Activated naive CD8-positive, alpha-beta T cell treated with anti-CD3 and anti-CD28 coated beads, Interleukin-2, amount 50 U/mL, for 24 hours (primary cell): Measurements from ENCODE around the gene LSM11.
A peak's percentile ranks its signal among the peaks of the same experiment; 100 is the strongest.
"Not testable (repeated sequence)": the region's sequence is repeated elsewhere in the genome, so short reads cannot be mapped to it uniquely, and the experiment has no call there.

Experiments used
- ATAC-seq: fragments of 150-1000 bp; cut with Tn5 transposase; one replicate; pipeline ENCODE4 v1.10.0; 2021
- DNase-seq: peaks from one replicate; pipeline ENCODE4 v3.0.0; 2021
- H3K27ac Mint-ChIP-seq: one replicate; pipeline ENCODE4 v1.8.0; 2021; ENCODE audit warnings: mild to moderate bottlenecking, mixed read lengths
- H3K27me3 Mint-ChIP-seq: one replicate; pipeline ENCODE4 v1.8.0; 2021; ENCODE audit warnings: mixed read lengths
- H3K36me3 Mint-ChIP-seq: one replicate; pipeline ENCODE4 v1.8.0; 2021; ENCODE audit warnings: low read depth, mixed read lengths
- H3K4me1 Mint-ChIP-seq: one replicate; pipeline ENCODE4 v1.8.0; 2021; ENCODE audit warnings: mixed read lengths
- H3K4me3 Mint-ChIP-seq: one replicate; pipeline ENCODE4 v1.8.0; 2021; ENCODE audit warnings: mild to moderate bottlenecking, moderate library complexity, mixed read lengths
- H3K9me3 Mint-ChIP-seq: one replicate; pipeline ENCODE4 v1.8.0; 2021; ENCODE audit warnings: mixed read lengths

Gene LSM11

DNA sequence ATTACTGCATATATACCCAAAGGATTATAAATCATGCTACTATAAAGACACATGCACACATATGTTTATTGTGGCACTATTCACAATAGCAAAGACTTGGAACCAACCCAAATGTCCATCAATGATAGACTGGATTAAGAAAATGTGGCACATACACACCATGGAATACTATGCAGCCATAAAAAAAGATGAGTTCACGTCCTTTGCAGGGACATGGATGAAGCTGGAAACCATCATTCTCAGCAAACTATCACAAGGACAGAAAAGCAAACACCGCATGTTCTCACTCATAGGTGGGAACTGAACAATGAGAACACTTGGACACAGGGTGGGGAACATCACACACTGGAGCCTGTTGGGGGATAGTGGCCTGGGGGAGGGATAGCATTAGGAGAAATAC, 16.9 kb upstream of the LSM11 start:
- H3K9me3 Mint-ChIP-seq, H3K4me3 Mint-ChIP-seq, ATAC-seq, DNase-seq, H3K27ac Mint-ChIP-seq, H3K27me3 Mint-ChIP-seq: not testable (repeated sequence)
- Mint-ChIP-seq H3K4me1 (peaks cover 31% of the 10 kb centered on the region), H3K36me3 (peaks cover 13% of the 10 kb centered on the region)

DNA sequence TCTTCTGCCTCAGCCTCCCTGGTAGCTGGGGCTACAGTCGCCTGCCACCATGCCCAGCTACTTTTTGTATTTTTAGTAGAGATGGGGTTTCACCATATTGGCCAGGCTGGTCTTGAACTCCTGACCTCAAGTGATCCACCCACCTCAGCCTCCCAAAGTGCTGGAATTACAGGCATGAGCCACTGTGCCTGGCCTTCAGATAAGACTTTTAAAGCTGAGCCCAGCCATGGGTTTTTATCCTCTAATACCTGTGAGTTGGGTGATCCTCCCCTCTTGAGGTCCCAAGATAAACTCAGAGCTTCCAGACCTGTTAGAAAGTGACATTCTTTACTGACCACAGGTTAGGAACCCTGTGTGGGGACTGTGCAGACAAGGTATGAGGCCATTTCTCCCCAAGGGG, 15.7 kb upstream of the LSM11 start:
- ATAC-seq, H3K4me3 Mint-ChIP-seq, DNase-seq, H3K27ac Mint-ChIP-seq, H3K9me3 Mint-ChIP-seq, H3K27me3 Mint-ChIP-seq: not testable (repeated sequence)
- Mint-ChIP-seq H3K36me3 (peaks cover 16% of the 10 kb centered on the region), H3K4me1 (peaks cover 42% of the 10 kb centered on the region)

DNA sequence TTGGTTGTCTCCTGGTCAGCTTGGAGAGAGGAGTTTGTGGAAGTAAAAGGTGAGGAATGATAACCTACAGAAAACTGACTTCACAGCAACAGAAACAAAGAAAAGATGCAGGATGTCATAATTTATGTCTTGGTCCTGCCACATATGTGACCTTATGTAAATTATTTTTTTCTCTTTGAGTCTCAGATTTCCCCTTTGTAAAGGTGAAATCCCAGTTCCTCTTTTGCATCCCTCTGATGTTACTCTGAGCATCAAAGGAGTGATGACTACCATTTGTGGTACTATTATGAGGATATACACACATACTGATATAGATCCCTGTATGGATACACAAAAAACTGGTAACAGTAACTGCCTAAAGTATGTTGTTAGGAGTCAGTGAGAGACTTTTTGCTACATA, 13.7 kb upstream of the LSM11 start:
- H3K4me3 Mint-ChIP-seq, result peak overlapping the region; percentile 94
- peak overlapping the region; percentile 59 for H3K27ac Mint-ChIP-seq
- no peaks in the 10 kb centered on the region for H3K27me3 Mint-ChIP-seq
- peaks cover 4% of the 10 kb centered on the region for H3K9me3 Mint-ChIP-seq
- peak; percentile 74 for ATAC-seq
- peaks cover 19% of the 10 kb centered on the region for H3K36me3 Mint-ChIP-seq
- peaks cover 42% of the 10 kb centered on the region for H3K4me1 Mint-ChIP-seq
- no peak for DNase-seq

GRCh38 chr5:157730900-157731271, 12.6 kb upstream of the LSM11 start:
- Mint-ChIP-seq H3K36me3 (peaks cover 22% of the 10 kb centered on the region), H3K4me3 (peak overlapping the region; percentile 94), H3K9me3 (no peaks in the 10 kb centered on the region), H3K27ac (peak overlapping the region; percentile 99), H3K27me3 (no peaks in the 10 kb centered on the region), H3K4me1 (peaks cover 37% of the 10 kb centered on the region)
- ATAC-seq, result no peak
- no peak for DNase-seq

DNA sequence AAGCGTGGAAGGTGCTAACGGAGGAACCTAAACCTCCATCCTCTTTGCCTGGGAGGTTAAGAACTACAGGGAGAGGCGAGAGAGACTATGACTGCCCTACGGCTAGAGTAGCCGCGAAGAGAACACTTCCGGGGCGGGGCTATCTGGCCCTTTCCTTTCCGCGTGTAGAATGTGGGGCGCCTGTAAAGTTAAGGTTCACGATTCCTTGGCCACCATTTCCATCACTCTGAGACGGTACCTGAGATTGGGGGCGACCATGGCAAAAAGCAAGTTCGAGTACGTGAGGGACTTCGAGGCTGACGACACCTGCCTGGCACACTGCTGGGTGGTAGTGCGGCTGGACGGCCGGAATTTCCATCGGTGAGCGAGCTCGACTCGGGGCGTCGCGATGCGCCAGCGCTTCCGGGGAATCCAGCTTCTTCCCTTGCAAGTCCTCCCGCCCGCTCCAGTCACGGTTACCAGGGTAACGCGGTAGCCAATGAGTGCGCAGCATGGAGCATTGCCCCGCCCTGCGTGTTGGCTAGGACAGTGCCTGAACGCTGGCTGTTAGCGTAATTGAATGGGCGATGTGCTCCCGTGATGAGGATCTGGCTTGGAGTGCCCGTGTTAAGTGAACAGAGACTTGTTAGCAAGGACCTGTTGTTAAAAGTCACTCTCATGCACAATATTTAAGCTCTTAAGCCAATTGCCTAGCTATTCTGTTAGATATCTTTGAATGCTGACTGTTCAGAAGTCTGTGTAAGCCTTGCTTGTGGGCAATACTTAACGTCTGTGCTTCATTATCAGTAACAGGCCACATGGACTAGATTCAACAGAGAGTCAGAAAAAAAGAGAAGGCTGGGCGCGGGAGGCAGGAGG, 12.0 kb upstream of the LSM11 start, which contains the start of gene THG1L:
TSS of gene THG1L (plus strand) at position 149 of the 858 bp plus-strand sequence. CDS start at position 170, 21 bp downstream.
- peak within 1 kb of the TSS; percentile 94 for H3K4me3 Mint-ChIP-seq
- peak within 1 kb of the TSS; percentile 99 for H3K27ac Mint-ChIP-seq
- no peaks in the 10 kb centered on the region for H3K27me3 Mint-ChIP-seq
- peaks cover 21% of the 10 kb centered on the region for H3K36me3 Mint-ChIP-seq
- no peaks in the 10 kb centered on the region for H3K9me3 Mint-ChIP-seq
- H3K4me1 Mint-ChIP-seq, result peaks cover 35% of the 10 kb centered on the region
- DNase-seq (peak; percentile 98), ATAC-seq (peak; percentile 98)

DNA sequence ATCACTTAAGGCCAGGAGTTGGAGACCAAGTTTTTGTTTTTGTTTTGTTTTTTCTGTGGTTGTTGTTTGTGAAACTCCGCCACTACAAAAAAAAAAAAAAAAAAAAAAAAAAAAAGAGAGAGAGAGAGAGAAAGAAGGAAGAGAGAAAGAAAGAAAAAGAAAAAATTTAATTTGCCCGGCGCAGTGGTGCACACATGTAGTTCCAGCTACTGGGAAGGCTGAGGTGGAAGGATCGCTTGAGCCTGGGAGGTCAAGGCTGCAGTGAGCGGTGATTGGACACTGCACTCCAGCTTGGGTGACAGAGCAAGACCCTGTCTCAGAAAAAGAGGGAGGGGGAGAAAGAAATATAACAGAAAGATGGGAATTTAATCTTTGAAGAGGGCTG, 11.4 kb upstream of the LSM11 start:
- Mint-ChIP-seq H3K4me1 (peaks cover 34% of the 10 kb centered on the region), H3K4me3 (peak overlapping the region; percentile 94), H3K9me3 (no peaks in the 10 kb centered on the region), H3K27ac (peak overlapping the region; percentile 99), H3K27me3 (no peaks in the 10 kb centered on the region), H3K36me3 (peaks cover 21% of the 10 kb centered on the region)
- DNase-seq (no peak), ATAC-seq (no peak)

GRCh38 chr5:157732596-157733262, 10.8 kb upstream of the LSM11 start:
- Mint-ChIP-seq H3K27me3 (no peaks in the 10 kb centered on the region), H3K9me3 (no peaks in the 10 kb centered on the region), H3K36me3 (peaks cover 25% of the 10 kb centered on the region), H3K27ac (no peak overlapping the region), H3K4me1 (peaks cover 33% of the 10 kb centered on the region), H3K4me3 (no peak overlapping the region)
- ATAC-seq, result no peak
- no peak for DNase-seq

- H3K4me3 Mint-ChIP-seq, result no peak overlapping the region
- no peaks in the 10 kb centered on the region for H3K9me3 Mint-ChIP-seq
- no peaks in the 10 kb centered on the region for H3K27me3 Mint-ChIP-seq
- H3K27ac Mint-ChIP-seq, result no peak overlapping the region
- DNase-seq (no peak), ATAC-seq (no peak)
- peaks cover 32% of the 10 kb centered on the region for H3K36me3 Mint-ChIP-seq
- peaks cover 29% of the 10 kb centered on the region for H3K4me1 Mint-ChIP-seq
Measured at GRCh38 chr5:157734436-157734835, 9.1 kb upstream of the LSM11 start.

GRCh38 chr5:157735991-157736390, 7.5 kb upstream of the LSM11 start:
- Mint-ChIP-seq H3K27me3 (no peaks in the 10 kb centered on the region), H3K36me3 (peaks cover 31% of the 10 kb centered on the region), H3K4me3 (no peak overlapping the region), H3K4me1 (peaks cover 15% of the 10 kb centered on the region), H3K27ac (no peak overlapping the region), H3K9me3 (no peaks in the 10 kb centered on the region)
- DNase-seq (no peak), ATAC-seq (no peak)

GRCh38 chr5:157739388-157740228, 3.9 kb upstream of the LSM11 start:
- ATAC-seq (no peak), DNase-seq (no peak)
- no peak overlapping the region for H3K4me3 Mint-ChIP-seq
- H3K4me1 Mint-ChIP-seq, result peaks cover 10% of the 10 kb centered on the region
- no peaks in the 10 kb centered on the region for H3K27me3 Mint-ChIP-seq
- peaks cover 24% of the 10 kb centered on the region for H3K36me3 Mint-ChIP-seq
- H3K9me3 Mint-ChIP-seq, result no peaks in the 10 kb centered on the region
- H3K27ac Mint-ChIP-seq, result no peak overlapping the region

- no peaks in the 10 kb centered on the region for H3K27me3 Mint-ChIP-seq
- peaks cover 22% of the 10 kb centered on the region for H3K36me3 Mint-ChIP-seq
- no peak overlapping the region for H3K27ac Mint-ChIP-seq
- H3K9me3 Mint-ChIP-seq, result no peaks in the 10 kb centered on the region
- no peak overlapping the region for H3K4me3 Mint-ChIP-seq
- no peak for DNase-seq
- no peak for ATAC-seq
- H3K4me1 Mint-ChIP-seq, result peaks cover 15% of the 10 kb centered on the region
Measured at GRCh38 chr5:157740229-157740610, 3.3 kb upstream of the LSM11 start.

GRCh38 chr5:157741131-157741530, 2.4 kb upstream of the LSM11 start:
- no peak for DNase-seq
- H3K4me1 Mint-ChIP-seq, result peaks cover 20% of the 10 kb centered on the region
- H3K36me3 Mint-ChIP-seq, result peaks cover 23% of the 10 kb centered on the region
- ATAC-seq, result no peak
- no peaks in the 10 kb centered on the region for H3K9me3 Mint-ChIP-seq
- H3K4me3 Mint-ChIP-seq, result no peak overlapping the region
- no peaks in the 10 kb centered on the region for H3K27me3 Mint-ChIP-seq
- no peak overlapping the region for H3K27ac Mint-ChIP-seq

- Mint-ChIP-seq H3K9me3 (no peaks in the 10 kb centered on the region), H3K4me3 (peak overlapping the region; percentile 93), H3K4me1 (peaks cover 41% of the 10 kb centered on the region), H3K27ac (peak overlapping the region; percentile 89), H3K36me3 (peaks cover 6% of the 10 kb centered on the region), H3K27me3 (no peaks in the 10 kb centered on the region)
- DNase-seq, result peak; percentile 40
- peak; percentile 8 for ATAC-seq
Measured at GRCh38 chr5:157744051-157745011, 819 bp downstream of the LSM11 start.
